ENCODE results near the gene ACMSD. TPM values are rescaled to one million over a fixed set of nuclear protein-coding genes. Genes with fewer than 3 reads are reported as not detected.

Gene ACMSD
- total RNA-seq, 2 experiments from 2014 or later = not detected

DNA sequence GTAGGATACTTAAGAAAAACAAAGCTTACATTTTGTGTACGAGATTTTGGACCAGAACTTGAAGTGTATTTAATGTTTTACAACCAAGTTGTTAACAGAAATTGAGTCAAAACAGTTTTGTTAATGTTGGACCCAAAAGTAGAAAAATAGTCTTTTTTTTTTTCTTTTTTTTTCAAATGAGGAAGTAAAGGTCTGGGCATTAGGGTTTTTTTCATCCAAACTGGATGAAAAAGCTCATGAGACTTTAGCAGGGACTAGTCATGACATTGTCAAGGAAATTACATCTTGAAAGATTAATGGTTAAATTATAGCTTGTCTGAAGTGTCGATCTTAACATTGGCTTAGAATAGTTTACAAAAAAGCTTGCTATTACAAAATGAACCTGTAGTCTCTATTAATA, 112.5 kb downstream of the ACMSD start:
- CTCF ChIA-PET = interaction anchor here (0.6 to 1.6 kb wide), 7 partner anchors 8 to 175 kb away, joined by 3 to 5 read pairs (median 3); no protein-coding TSS in a partner anchor
- Mint-ChIP-seq H3K36me3 (ENCODE audit: low read depth) (peaks cover 57% of the 10 kb centered on the region), H3K4me3 (no peak overlapping the region), H3K9me3 (no peaks in the 10 kb centered on the region), H3K27ac (no peak overlapping the region), H3K27me3 (no peaks in the 10 kb centered on the region), H3K4me1 (ENCODE audit: low read depth) (peaks cover 37% of the 10 kb centered on the region)
- POLR2A ChIA-PET = interaction anchor here (0.7 to 1.1 kb wide), 2 partner anchors 20 to 248 kb away, joined by 3 read pairs; no protein-coding TSS in a partner anchor
- ATAC-seq (no peak), DNase-seq (no peak)
- TF ChIP-seq, protein P1, sequence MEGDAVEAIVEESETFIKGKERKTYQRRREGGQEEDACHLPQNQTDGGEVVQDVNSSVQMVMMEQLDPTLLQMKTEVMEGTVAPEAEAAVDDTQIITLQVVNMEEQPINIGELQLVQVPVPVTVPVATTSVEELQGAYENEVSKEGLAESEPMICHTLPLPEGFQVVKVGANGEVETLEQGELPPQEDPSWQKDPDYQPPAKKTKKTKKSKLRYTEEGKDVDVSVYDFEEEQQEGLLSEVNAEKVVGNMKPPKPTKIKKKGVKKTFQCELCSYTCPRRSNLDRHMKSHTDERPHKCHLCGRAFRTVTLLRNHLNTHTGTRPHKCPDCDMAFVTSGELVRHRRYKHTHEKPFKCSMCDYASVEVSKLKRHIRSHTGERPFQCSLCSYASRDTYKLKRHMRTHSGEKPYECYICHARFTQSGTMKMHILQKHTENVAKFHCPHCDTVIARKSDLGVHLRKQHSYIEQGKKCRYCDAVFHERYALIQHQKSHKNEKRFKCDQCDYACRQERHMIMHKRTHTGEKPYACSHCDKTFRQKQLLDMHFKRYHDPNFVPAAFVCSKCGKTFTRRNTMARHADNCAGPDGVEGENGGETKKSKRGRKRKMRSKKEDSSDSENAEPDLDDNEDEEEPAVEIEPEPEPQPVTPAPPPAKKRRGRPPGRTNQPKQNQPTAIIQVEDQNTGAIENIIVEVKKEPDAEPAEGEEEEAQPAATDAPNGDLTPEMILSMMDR (IDR thresholded peaks at IDR 0.05) = no peak
- intact Hi-C loops (cut with micrococcal nuclease) = no loop called here

Small RNAs within 50 kb of the gene (microRNA-seq; reads per million reads assigned to microRNA genes)
- gene MIR5590 (ENCODE audit: borderline microRNAs expressed, borderline replicate concordance) = not detected

Other genes with a start within 250 kb of the ACMSD start
- gene TMEM163, start 119.6 kb upstream of the ACMSD start, total RNA-seq = not detected
- 10 to 100 TPM; 30.5 to 32.1 TPM for gene CCNT2, start 80.2 kb downstream of the ACMSD start, total RNA-seq
- gene MAP3K19, start 208.8 kb downstream of the ACMSD start, total RNA-seq = not detected
- gene RAB3GAP1, start 213.7 kb downstream of the ACMSD start, total RNA-seq = 10 to 100 TPM; 24.7 to 25.6 TPM

All from activated CD8-positive, alpha-beta T cell treated with anti-CD3 and anti-CD28 coated beads for 36 hours (primary cell).